A549 (cell line): ENCODE data around the gene ANXA1.

Experiments
- CHD4 ChIP-seq: fragments of 200-600 bp; sonication (generic); IDR thresholded peaks from 2 replicates; pipeline ENCODE4 v1.6.1; 2016; ENCODE audit warnings: antibody characterized with exemption, mild to moderate bottlenecking, borderline replicate concordance
- EP300 ChIP-seq, 2 experiments: fragments of >200 bp; sonication (Bioruptor Twin); formaldehyde crosslinking; IDR thresholded peaks; 2 replicates in 1 of 2; 3 replicates in 1 of 2; pipeline ENCODE4 v1.6.1; 2016 to 2017
- KDM1A ChIP-seq: fragments of 200-600 bp; sonication (generic); IDR thresholded peaks from 2 replicates; pipeline ENCODE4 v1.6.1; 2016; ENCODE audit warnings: low read depth, mild to moderate bottlenecking
- POLR2A ChIP-seq: IDR thresholded peaks from 2 replicates; pipeline ENCODE4 v1.6.1; 2012; ENCODE audit warnings: mild to moderate bottlenecking, low read length
- POLR2AphosphoS2 ChIP-seq: conservative IDR thresholded peaks from 2 replicates; pipeline ENCODE4 v1.6.1; 2012; ENCODE audit warnings: low read length, improper control_type of control experiment, inconsistent platforms
- REST ChIP-seq: fragments of 200-600 bp; sonication (generic); IDR thresholded peaks from 2 replicates; pipeline ENCODE4 v1.6.1; 2016; ENCODE audit warnings: antibody characterized with exemption, mild to moderate bottlenecking, moderate library complexity
- TF ChIP-seq, protein P1 (sequence below): fragments of >200 bp; sonication (Bioruptor Twin); formaldehyde crosslinking; IDR thresholded peaks from 3 replicates; pipeline ENCODE4 v1.5.1; 2016

DNA sequence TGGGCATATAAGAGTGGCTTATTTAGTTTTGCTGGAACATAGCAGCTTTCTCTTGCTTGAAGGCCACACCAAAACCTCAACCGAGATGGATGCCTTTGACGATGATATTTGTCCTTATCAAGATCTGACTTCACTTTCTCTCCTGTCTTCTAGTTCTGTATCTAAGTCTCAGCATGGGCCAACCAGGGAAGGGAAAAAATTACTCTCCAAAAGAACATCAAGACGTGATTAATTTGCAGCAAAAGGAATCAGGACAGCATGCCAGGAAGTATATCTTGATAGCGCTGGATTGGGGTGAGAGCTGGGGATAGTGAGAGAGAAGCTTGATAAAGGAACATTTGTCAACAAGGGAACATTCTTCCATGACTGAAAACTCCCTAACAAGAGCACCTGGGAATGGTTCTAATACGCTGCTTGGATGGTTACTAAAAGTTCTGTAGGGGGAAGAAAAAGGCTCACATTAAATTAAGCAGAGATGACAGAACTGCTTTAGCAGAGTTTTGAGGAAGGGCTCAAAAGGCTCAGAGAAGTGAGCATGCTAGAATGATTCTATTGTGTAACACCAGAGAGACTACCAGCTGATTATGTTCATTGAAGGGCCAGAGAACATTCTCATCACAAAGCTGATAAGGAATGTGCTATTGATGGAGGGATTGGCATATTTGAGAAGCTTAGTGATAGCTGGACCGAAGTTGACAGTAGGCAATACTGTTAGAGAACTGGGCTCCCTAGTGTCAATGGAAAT is 21.6 kb upstream of the ANXA1 start:
- TF ChIP-seq POLR2A: no peak
- TF ChIP-seq, protein P1, sequence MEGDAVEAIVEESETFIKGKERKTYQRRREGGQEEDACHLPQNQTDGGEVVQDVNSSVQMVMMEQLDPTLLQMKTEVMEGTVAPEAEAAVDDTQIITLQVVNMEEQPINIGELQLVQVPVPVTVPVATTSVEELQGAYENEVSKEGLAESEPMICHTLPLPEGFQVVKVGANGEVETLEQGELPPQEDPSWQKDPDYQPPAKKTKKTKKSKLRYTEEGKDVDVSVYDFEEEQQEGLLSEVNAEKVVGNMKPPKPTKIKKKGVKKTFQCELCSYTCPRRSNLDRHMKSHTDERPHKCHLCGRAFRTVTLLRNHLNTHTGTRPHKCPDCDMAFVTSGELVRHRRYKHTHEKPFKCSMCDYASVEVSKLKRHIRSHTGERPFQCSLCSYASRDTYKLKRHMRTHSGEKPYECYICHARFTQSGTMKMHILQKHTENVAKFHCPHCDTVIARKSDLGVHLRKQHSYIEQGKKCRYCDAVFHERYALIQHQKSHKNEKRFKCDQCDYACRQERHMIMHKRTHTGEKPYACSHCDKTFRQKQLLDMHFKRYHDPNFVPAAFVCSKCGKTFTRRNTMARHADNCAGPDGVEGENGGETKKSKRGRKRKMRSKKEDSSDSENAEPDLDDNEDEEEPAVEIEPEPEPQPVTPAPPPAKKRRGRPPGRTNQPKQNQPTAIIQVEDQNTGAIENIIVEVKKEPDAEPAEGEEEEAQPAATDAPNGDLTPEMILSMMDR: no peak
- TF ChIP-seq EP300 (IDR thresholded peaks at IDR 0.05): no peak
- TF ChIP-seq REST: no peak
- TF ChIP-seq POLR2AphosphoS2: no peak
- TF ChIP-seq KDM1A: no peak
- no peak for TF ChIP-seq CHD4
